GM12878 (cell line): Measurements from ENCODE around the gene DGLUCY.

Experiments
- CHD4 ChIP-seq: fragments of 200-600 bp; sonication (generic); IDR thresholded peaks from 2 replicates; pipeline ENCODE4 v1.6.1; 2016; ENCODE audit warnings: mild to moderate bottlenecking
- EGR1 ChIP-seq, 2 experiments: IDR thresholded peaks; 1 replicate in 1 of 2; 2 replicates in 1 of 2; pipeline ENCODE4 v1.6.1; 2011 to 2012; ENCODE audit warnings: low read depth in 2 of 2, low read length in 2 of 2, borderline replicate concordance in 1 of 2, mild to moderate bottlenecking in 1 of 2, moderate library complexity in 1 of 2
- POLR2AphosphoS5 ChIP-seq: IDR thresholded peaks from 2 replicates; pipeline ENCODE4 v1.6.1; 2011; ENCODE audit warnings: mild to moderate bottlenecking, low read length, inconsistent platforms
- RAD21 ChIP-seq: IDR thresholded peaks from 2 replicates; pipeline ENCODE4 v1.6.1; 2011; ENCODE audit warnings: mild to moderate bottlenecking, low read depth, low read length, moderate library complexity; ENCODE audit not compliant: insufficient read depth
- SIX5 ChIP-seq: IDR thresholded peaks from 2 replicates; pipeline ENCODE4 v1.6.1; 2011; ENCODE audit warnings: mild to moderate bottlenecking, low read depth, low read length, moderate library complexity; ENCODE audit not compliant: severe bottlenecking
- SP1 ChIP-seq: IDR thresholded peaks from one replicate; pipeline ENCODE4 v1.6.1; 2011; ENCODE audit warnings: low read depth, low read length
- SUZ12 ChIP-seq: fragments of 200-600 bp; sonication (generic); IDR thresholded peaks from one replicate; pipeline ENCODE4 v1.6.1; 2018; ENCODE audit warnings: antibody characterized with exemption, mild to moderate bottlenecking; ENCODE audit not compliant: unreplicated experiment
- TCF12 ChIP-seq: IDR thresholded peaks from 2 replicates; pipeline ENCODE4 v1.6.1; 2011; ENCODE audit warnings: low read depth, mild to moderate bottlenecking, low read length
- TF ChIP-seq, protein P1 (sequence below), 3 experiments: IDR thresholded peaks in 2 of 3; conservative IDR thresholded peaks in 1 of 3; 2 replicates each; pipeline ENCODE4 v1.5.1; 2011; ENCODE audit warnings: low read depth in 3 of 3, low read length in 3 of 3, mild to moderate bottlenecking in 3 of 3, control low read depth in 2 of 3, moderate library complexity in 2 of 3, inconsistent platforms in 1 of 3, mixed read lengths in 1 of 3; ENCODE audit not compliant: control insufficient read depth in 2 of 3, insufficient read depth in 1 of 3; ENCODE audit errors: extremely low read depth in 1 of 3
- TF ChIP-seq, protein P2 (sequence below): fragments of 450-650 bp; IDR thresholded peaks from 2 replicates; pipeline ENCODE4 v1.6.1; 2017; ENCODE audit warnings: mild to moderate bottlenecking, low read depth, inconsistent platforms; ENCODE audit not compliant: poor library complexity, severe bottlenecking
- TF ChIP-seq, protein P3 (sequence below): fragments of 150-350 bp; IDR thresholded peaks from 2 replicates; pipeline ENCODE4 v1.6.1; 2016; ENCODE audit warnings: low read depth, low read length
- TF ChIP-seq, protein P4 (sequence below): IDR thresholded peaks from 2 replicates; pipeline ENCODE4 v1.6.1; 2012; ENCODE audit warnings: low read length, inconsistent platforms

DNA sequence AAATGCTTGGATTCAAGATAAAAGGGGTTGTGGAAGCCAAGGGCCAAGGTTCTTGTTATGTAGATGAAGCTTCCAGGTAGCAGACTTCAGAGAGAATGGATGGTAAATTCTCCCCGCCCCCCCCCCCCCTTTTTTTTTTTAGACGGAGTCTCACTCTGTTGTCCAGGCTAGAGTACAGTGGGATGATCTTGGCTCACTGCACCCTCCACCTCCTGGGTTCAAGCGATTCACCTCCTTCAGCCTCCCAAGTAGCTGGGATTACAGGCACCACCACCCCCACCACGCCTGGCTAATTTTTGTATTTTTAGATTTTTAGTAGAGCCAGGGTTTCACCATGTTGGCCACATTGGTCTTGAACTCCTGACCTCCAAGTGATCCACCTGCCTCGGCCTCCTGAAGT lies 4.1 kb downstream of the DGLUCY start:
- TF ChIP-seq, protein P1, sequence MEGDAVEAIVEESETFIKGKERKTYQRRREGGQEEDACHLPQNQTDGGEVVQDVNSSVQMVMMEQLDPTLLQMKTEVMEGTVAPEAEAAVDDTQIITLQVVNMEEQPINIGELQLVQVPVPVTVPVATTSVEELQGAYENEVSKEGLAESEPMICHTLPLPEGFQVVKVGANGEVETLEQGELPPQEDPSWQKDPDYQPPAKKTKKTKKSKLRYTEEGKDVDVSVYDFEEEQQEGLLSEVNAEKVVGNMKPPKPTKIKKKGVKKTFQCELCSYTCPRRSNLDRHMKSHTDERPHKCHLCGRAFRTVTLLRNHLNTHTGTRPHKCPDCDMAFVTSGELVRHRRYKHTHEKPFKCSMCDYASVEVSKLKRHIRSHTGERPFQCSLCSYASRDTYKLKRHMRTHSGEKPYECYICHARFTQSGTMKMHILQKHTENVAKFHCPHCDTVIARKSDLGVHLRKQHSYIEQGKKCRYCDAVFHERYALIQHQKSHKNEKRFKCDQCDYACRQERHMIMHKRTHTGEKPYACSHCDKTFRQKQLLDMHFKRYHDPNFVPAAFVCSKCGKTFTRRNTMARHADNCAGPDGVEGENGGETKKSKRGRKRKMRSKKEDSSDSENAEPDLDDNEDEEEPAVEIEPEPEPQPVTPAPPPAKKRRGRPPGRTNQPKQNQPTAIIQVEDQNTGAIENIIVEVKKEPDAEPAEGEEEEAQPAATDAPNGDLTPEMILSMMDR (IDR thresholded peaks at IDR 0.05 in 2 of 3, conservative IDR thresholded peaks at IDR 0.05 in 1 of 3; ENCODE audit: control insufficient read depth in 2 of 3, extremely low read depth in 1 of 3, insufficient read depth in 1 of 3, low read depth in 3 of 3, low read length in 3 of 3), result no peak
- no peak for TF ChIP-seq POLR2AphosphoS5
- TF ChIP-seq SUZ12, result no peak
- TF ChIP-seq, protein P2, sequence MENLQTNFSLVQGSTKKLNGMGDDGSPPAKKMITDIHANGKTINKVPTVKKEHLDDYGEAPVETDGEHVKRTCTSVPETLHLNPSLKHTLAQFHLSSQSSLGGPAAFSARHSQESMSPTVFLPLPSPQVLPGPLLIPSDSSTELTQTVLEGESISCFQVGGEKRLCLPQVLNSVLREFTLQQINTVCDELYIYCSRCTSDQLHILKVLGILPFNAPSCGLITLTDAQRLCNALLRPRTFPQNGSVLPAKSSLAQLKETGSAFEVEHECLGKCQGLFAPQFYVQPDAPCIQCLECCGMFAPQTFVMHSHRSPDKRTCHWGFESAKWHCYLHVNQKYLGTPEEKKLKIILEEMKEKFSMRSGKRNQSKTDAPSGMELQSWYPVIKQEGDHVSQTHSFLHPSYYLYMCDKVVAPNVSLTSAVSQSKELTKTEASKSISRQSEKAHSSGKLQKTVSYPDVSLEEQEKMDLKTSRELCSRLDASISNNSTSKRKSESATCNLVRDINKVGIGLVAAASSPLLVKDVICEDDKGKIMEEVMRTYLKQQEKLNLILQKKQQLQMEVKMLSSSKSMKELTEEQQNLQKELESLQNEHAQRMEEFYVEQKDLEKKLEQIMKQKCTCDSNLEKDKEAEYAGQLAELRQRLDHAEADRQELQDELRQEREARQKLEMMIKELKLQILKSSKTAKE, result no peak
- TF ChIP-seq SP1, result no peak
- no peak for TF ChIP-seq EGR1 (IDR thresholded peaks at IDR 0.05; ENCODE audit: borderline replicate concordance in 1 of 2, low read depth in 2 of 2, low read length in 2 of 2)
- TF ChIP-seq, protein P3, sequence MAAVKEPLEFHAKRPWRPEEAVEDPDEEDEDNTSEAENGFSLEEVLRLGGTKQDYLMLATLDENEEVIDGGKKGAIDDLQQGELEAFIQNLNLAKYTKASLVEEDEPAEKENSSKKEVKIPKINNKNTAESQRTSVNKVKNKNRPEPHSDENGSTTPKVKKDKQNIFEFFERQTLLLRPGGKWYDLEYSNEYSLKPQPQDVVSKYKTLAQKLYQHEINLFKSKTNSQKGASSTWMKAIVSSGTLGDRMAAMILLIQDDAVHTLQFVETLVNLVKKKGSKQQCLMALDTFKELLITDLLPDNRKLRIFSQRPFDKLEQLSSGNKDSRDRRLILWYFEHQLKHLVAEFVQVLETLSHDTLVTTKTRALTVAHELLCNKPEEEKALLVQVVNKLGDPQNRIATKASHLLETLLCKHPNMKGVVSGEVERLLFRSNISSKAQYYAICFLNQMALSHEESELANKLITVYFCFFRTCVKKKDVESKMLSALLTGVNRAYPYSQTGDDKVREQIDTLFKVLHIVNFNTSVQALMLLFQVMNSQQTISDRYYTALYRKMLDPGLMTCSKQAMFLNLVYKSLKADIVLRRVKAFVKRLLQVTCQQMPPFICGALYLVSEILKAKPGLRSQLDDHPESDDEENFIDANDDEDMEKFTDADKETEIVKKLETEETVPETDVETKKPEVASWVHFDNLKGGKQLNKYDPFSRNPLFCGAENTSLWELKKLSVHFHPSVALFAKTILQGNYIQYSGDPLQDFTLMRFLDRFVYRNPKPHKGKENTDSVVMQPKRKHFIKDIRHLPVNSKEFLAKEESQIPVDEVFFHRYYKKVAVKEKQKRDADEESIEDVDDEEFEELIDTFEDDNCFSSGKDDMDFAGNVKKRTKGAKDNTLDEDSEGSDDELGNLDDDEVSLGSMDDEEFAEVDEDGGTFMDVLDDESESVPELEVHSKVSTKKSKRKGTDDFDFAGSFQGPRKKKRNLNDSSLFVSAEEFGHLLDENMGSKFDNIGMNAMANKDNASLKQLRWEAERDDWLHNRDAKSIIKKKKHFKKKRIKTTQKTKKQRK, result no peak
- TF ChIP-seq SIX5, result no peak
- no peak for TF ChIP-seq RAD21
- TF ChIP-seq, protein P4, sequence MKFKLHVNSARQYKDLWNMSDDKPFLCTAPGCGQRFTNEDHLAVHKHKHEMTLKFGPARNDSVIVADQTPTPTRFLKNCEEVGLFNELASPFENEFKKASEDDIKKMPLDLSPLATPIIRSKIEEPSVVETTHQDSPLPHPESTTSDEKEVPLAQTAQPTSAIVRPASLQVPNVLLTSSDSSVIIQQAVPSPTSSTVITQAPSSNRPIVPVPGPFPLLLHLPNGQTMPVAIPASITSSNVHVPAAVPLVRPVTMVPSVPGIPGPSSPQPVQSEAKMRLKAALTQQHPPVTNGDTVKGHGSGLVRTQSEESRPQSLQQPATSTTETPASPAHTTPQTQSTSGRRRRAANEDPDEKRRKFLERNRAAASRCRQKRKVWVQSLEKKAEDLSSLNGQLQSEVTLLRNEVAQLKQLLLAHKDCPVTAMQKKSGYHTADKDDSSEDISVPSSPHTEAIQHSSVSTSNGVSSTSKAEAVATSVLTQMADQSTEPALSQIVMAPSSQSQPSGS, result no peak
- TF ChIP-seq TCF12, result no peak
- no peak for TF ChIP-seq CHD4
